ENCODE measurements around the gene SELENOH.

SELENOH gene

DNA sequence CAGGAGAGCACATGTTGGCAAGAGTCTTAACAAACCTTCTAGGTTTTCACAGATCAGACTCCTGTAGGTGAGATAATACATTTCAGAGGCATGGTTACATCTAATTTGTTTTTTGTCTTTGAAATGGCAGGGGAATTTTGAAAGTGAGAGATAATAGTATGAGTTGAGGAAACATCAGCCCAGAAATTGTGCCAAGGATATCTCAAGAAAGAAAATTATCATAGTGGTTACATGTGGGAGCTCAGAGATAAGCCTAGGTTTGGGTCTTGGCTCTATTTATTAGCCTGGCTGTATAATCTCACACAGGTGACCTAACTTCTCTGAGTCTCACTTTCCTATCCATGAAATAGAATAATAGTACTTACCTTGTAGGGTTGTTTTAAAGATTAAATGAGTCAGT lies 9.9 kb downstream of the SELENOH start:
- DNase-seq = no peak

DNA sequence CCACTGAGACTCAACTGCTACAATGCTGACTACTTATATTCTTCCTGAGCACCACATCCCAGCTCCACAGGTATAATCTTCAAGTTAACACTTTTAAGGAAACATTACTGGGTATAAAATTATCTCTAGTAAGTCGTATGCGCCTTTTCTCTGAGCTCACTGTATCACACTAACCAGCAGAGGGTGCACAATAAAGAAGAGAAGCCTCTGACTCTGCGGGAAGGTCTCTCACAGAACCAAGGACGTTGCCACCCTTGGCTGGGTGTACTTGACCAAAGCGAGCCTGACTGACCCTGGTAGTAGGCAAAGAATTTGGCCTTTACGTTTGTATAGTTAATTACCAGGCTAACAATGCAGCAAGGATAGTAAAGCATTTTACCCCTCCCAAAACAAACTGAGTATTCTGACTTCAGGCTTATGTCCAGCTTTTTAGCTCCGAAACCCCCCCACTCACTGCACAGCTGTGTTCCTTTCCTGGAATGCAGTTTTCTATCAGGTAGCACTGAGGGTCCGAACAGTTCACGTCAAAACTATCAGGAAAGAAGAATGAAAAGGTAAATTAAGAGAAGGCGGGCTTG lies 10.5 kb downstream of the SELENOH start, which contains the start of gene BTBD18:
Gene BTBD18 (minus strand): TSS at position 144 of the 578 bp plus-strand sequence. CDS start 631 bp downstream, outside the sequence.
- DNase-seq = no peak

DNA sequence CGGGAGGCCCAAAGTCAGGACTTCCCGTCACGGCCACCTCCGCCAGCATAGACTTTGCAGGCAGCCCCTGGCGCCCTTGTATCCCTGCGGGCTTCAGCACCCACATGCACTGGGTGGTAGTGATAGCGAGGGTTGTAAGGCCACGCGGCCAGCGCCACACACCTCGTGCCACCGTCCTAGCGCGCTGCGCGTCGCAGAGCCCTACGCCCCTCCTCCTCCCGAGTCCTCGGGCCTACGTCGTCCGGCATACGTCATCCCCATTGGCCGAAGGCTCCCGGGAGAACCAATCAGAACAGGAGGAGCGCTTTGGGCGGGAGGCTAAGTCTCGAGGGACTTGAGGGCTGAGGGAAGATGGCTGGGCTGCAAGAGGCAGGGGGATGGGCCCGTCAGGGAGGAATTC lies 11.7 kb downstream of the SELENOH start:
- DNase-seq = no peak

DNA sequence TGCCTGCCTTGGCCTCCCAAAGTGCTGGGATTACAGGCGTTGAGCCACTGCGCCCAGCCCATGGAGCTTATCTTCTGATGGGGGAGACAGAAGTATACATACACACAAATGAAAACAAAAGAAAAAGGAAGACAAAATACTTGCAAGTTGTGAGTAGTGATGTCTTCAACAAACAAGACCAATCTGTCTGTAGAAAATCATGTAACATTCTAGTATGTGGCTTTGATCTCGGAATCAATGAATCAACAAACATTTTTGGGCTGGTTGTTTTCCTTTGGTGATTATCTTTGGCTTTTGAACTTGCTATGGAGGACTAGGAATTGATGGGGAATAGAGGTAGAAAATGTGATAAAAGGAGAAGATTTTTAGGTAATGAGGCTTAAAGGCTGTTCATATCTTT lies 16.9 kb downstream of the SELENOH start:
- no peak for DNase-seq

DNA sequence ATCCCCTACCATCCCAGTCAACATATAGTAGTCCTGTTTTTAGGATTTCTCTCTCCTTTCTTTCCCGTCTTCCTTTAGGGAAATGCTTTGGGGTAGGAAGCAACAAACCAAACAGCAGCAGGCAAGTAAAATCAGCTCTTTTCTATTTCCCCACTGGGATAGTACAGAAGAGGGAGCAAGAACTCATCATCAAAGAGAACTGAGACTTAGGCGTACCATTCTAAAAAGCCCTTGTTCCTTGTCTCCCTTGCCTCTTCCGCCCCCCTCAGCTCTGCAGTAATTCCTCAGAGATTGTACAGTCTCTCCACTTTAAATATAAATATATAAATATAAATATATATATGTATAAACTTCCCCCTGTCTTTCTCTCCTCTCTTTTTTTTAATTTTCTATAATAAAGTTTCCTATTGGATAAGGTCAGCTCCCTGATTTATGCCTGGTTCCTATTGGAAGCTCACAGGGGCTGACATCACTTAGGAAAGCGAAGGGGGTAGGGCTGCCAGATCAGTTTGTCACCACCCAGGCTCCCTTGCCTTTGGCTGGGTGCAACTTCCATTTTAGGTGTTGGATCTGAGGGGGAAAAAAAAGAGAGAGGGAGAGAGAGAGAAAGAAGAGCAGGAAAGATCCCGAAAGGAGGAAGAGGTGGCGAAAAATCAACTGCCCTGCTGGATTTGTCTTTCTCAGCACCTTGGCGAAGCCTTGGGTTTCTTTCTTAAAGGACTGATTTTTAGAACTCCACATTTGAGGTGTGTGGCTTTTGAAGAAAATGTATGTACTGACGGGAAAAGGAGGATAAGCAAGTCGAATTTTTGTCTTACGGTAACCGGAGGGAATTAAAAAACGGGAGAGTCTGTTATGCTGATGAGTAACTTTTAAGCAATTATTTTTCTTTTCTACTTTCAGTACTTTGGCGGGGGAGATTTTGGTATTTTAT lies 20.3 kb downstream of the SELENOH start, which contains the start of gene CTNND1:
Gene CTNND1 (plus strand): TSS at position 502 of the 934 bp plus-strand sequence. CDS start 29,677 bp downstream, outside the sequence.
- DNase-seq = no peak

DNA sequence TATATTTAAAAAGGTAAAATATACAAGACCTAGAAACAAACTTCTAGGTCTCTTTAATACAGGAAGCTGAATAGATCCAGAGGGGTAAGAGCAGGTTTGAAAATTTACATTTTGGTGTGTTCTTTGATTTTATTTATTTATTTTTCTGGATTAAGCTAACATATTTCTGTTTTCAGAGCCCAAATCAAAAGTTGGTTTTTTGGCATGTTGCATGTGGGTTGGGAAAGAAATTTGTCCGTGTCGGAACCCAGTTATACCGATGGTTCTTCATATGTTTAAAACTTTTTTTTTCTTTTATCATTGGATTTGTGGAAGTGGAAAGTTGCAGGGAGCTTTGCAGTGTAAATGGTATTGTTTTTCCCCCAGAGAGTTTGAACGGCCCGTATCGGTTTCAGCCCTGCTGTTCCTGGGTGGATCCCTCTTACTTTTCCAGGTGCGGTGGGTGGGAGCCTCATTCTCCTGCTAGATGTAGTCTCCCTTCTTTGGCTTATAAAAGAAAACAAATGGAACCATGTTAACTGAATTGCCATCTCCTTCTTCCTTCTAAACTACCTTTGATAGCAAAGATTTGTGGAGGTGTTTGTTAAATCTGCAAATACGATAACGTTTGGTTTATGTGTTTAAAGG lies 21.1 kb downstream of the SELENOH start:
- no peak for DNase-seq

DNA sequence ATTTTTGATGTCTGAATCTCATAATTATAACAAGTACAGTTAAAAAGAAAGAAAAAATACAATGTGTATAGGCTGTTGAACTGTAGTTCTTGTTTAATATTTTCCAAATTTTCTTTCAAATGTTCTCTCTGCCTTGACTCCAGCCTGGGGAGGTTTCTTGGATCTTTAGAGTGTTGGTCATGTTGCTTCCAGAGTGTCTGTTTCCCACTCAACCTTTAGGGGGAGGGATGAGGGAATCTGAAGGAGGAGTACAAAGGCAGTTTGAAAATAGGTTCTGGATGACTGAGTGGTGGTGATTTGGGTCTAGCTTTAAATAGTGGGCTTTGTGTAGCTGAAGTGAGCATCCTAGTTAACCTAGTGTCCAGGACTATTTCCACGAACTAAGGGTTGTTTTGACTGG lies 22.3 kb downstream of the SELENOH start:
- DNase-seq = no peak

DNA sequence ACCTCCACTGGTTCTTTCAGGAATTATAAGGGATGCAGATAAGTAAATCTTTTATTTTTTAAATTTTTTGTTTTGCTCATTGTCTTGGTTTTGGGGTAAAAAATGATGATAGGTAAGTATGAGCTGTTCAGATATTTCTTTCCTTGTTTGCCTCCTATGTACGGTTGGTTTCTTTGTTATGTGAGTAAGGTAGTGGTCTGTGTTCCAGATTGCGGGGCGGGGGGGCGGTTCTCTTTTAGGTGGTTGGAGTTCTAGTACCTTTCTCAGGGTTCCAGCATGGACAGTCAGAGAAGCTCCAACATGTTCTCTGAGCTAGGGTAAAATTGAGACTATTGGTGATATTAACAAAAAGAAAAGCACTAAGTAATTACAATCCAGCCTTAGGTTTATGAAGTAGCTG lies 22.7 kb downstream of the SELENOH start:
- DNase-seq = no peak

DNA sequence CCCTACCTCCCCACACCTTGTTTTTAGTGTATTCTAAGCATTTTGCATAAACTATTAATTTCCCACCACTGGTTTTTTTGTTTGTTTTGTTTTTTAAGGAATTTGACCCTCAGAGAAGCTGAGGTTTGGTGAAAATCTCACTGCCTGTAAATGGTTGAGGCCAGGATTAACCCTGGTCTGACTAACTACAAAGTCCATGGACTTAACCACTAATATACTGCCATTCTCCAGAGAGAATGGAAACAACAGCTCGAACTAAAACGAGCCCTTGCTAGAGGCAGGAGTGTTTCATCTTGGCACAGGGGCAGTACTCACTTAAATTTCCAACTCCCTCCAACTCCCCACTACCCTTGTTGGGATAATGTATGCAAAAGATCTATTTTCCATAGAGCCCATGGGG lies 23.3 kb downstream of the SELENOH start:
- DNase-seq = no peak

DNA sequence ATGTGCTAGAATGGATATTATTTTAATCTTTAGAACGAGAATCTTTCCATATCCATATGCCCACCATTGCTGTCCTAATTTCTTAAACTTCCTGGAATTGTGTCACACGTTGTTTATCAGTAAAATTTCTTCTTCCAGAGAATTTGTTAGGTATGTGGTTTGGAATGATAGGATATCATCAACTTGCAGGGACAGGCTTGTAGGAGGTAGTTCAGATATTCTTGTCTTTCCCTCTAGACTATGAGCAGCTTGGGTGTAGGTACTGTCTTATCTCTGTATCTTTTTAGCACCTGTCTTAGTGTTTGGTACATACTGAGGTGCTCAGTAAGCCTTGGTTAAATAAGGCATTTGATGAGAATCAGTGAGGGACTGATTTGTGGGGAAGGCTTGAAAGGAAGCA lies 23.7 kb downstream of the SELENOH start:
- DNase-seq = no peak

DNA sequence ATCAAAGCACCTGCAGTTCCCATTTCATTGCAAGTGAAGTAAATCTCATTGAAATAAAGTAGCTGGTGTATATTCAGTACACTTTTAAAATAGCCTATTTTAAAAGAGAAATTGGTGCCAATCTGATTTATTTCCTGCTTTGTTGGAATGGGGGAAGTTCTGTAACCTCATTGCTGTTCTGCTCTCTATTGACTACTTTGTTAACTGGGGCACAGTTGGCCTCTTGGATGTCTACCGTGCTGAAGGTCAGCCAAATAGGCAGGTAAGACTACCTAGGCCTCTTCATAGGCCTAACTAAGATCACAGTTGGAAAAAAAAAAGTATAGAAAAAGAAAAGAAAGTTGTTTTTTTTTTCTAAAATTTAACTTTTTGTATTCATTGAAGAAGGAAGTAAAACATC lies 29.5 kb downstream of the SELENOH start:
- DNase-seq = no peak

DNA sequence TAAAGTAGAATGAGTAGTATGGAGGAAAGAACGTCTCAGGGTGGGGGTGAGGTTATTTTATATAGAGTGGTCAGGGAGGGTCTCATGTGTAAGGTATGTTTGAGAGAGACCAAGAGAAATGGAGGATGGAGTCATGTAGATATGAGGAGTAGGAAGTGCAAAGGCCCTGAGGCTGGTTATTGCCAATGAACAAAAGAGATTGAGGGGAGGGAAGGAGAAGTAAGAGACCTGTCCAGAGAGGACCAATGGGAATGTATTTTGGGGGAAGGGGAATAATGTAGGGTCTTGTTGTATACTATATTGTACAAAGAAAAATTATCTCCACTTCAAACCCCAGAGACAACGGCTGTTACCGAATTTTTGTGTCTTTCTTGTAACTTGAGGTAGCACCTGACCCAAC lies 30.1 kb downstream of the SELENOH start:
- no peak for DNase-seq

DNA sequence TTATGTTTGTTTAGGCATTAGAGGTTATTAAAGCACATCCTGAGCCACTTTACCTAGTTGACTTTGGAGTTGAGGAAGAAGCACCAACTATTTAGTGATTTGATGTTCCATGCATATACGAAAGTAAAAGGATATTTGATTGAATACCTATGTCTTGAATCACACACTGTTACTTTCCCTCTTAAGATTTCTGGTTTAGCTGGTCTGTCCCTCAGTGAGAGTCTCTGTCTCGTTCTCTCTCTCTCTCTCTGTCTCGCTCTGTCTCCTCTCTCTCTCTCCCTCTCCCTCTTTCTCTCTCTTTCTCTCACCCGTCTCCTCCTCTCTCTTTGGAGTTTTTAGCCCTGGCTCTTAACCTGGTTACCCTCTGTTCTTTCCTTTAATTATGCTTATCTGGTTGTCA lies 31.3 kb downstream of the SELENOH start:
- no peak for DNase-seq

DNA sequence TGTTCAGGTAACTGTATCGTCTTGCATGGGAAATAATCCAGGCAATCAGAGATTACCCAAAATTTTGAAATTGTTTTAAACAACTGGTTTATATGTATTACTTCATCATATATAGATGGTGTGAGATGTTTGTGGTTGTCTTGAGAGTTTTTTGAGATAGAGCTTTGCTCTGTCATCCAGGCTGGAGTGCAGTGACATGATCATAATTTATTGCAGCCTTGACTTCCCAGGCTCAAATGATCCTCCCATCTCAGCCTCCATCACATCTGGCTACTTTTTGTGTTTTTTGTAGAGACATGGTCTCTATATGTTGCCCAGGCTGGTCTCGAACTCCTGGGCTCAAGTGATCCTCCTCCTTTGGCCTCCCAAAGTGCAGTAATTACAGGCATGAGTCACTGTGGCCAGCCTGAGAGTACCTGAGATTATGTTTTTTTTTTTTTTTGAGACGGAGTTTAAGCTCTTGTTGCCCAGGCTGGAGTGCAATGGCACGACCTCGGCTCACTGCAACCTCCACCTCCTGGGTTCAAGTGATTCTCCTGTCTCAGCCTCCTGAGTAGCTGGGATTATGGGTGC lies 31.8 kb downstream of the SELENOH start:
- DNase-seq = no peak

DNA sequence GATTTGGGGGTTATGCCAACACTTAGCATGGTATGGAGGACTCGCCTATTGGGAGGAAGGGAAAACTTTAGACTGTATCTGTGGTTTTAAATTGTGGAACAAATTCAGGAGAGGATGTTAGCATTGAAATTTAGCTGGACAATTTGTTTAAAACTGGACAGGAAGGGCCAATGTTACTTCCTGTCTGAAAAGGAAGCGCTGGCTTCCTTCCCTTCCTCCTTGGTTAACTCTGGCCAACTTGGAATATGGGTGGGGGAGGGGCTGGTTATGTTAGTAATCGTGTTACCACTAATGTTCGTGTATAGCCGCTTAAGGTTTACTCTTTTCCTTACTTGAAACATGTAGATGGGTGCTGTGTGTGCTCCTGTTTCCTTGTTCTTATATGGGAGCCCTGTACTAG lies 34.2 kb downstream of the SELENOH start:
- no peak for DNase-seq

DNA sequence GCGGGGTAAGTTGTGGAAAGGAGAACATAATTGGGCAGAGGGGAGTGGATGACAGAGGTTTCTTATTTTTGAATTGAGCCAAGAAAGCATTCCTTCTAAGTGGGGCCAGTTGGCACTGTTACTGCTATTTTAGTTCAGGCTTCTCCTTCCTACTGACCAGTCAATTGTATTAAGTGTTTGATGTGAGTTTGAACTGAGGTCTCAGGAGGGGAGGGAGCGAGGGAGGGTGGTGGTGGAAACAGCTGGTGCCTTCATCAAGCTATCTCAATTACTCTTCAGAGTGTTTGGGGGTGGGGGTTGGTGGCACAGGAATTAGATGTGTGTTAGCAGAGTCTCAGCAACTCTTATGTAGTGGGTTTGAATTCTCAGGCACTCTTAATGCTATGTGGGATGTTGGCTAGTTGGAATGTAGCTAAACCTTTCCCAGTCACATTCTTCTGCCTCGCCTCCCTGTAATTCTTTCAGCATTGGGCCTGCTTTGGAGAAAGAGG lies 34.8 kb downstream of the SELENOH start:
- no peak for DNase-seq

DNA sequence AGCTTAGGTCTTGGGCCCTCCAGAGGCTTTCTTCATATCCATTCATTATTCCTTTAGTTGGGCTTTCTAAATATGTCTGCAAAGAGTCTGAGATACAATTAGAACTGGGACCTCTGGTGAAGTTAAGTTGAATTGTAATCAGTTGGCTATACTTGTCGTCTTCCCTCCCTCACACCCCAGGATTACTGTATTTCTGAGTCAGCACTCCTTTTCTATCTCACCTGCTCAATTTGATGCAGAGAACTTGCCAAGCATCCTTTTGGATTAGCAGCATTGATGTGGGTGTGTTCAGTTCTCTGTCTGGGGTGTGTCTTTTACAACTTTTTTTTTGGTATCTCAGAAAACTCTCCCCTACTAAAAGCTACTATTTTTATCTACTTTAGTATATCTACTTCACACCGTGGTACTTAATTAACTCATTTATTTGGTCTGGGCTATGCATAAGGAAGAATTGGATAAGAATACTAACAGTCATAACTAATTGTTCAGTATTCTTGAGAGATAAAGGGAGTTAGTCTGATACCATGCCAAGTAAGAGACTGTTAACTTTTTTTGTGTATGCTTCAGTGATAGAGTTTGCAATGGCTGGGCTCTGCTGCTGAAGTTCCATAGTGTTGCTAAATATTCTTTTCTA lies 35.4 kb downstream of the SELENOH start:
- DNase-seq = no peak

DNA sequence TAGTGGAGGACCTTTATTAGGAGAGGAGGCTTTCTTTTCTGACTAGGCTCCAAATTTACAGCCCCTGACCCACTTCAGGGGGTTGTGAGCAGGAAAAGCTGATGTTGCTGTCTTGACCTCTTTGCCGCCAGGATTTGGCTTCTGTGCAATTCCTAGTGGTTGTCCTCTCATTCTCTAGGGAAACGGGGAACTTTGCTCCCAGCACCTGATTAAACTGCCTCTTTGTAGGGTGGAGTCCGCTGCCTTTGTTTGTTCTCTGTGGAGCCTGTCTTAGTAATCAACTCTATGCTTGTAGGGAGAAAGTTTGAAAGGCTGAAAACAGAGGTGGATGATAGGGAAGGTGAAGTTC lies 36.7 kb downstream of the SELENOH start:
- no peak for DNase-seq

DNA sequence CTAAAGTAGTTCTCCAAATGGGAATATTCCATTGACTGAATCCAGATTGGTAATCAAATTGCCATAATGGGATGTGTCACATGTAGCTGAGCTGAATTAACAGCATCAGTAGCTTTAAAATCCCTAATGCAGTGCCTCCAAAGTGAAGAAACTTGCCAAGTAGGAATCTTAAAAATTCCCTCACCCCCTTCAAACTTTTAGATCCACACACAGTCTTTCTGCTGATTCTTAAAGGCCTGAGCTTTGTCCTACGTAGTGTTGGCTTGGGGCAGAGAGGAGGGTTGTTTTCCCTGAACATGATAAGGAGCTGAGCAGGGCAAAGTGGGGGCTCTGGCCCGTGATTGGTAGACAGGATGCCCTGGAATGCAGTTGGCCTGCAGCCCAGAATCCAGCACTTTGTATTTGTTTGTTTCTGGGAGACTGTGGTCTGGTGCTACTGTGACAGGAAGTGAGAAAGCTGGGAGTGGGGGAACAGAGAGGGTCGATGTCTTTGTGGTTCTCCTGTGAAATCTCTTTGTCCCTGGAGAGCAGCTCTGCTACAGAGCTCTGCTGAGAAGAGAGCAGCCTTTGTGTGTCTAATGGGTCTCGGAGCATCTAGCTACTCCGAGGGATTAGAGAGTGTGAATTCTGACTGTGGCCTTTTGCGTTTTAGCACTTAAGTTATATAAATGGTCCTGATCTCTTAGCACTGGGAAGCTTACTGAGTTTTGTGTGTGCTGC lies 37.2 kb downstream of the SELENOH start:
- no peak for DNase-seq

DNA sequence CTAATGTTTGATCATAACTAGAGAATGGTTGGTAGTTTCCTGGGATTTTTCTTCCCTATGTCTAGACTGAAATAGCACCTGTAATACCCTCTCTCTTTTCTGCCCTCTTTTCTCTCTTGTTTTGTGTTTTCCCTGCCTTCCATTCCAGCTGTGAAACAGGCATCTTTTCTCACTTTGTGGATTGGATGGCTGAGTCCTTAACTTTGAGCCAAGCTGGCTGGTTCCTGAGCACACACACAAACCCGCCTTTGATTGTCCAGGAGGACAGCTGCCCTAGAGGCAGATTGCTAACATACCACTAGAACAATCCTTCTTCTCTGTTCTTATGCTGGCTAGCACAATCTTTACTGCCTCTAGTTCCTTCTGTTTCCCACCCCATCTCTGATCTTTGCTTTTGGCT lies 38.0 kb downstream of the SELENOH start:
- no peak for DNase-seq

DNA sequence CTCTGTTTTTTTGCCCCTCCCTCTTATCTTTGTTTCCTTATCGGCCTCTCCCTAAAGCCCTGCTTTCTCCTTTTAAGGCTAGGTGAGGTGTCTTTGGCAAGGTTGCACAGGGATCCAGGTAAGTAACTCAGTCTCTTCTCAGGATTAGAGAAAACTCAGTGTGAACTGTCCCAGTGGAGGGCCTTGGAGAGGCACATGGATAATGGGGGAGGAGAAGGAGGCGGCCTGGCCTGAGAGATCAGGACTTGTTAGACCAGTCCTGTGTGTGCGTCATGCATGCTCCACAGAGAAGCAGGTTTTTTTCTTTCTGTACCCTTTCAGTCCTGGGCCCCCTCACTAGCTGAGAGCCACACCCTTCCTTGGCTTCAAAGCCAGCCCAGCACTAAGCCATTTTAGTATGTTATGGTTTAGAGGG lies 40.2 kb downstream of the SELENOH start:
- no peak for DNase-seq

DNA sequence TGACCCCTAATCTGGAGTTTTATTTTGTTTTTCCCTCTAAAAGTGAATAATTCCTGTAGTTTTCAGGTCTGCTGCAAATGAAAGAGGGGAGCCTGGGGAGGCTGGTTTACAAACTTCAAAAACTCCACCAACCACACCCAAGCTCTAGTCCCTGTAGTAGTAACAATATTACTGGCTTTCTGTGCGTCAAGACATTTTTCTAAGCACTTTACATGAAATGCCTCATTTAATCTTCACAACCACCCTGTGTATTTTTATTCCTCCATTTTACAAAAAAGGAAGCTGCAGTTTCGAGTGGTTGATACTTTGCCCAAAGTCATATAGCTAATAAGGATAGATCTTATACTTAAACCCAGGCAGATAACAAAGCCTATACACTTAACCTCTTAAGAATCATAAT lies 43.8 kb downstream of the SELENOH start:
- no peak for DNase-seq
